NB4 (cell line): ENCODE measurements around the gene SOD3.

ENCODE experiments used
- CTCF ChIP-seq: IDR thresholded peaks from one replicate; pipeline ENCODE4 v1.5.1; 2012; ENCODE audit warnings: low read depth, low read length
- MYC ChIP-seq: IDR thresholded peaks from 2 replicates; pipeline ENCODE4 v1.6.1; 2011; ENCODE audit warnings: low read depth, low read length
- POLR2A ChIP-seq: IDR thresholded peaks from 2 replicates; pipeline ENCODE4 v1.6.1; 2011; ENCODE audit warnings: mild to moderate bottlenecking; ENCODE audit not compliant: insufficient read length; ENCODE audit errors: extremely low read depth

GRCh38 chr4:24777536-24778463 lies 17.6 kb upstream of the SOD3 start:
- TF ChIP-seq CTCF (no peak), POLR2A (no peak), MYC (no peak)
